Measurements from ENCODE around the gene C17orf75. TPM values are rescaled to one million over a fixed set of nuclear protein-coding genes. Genes with fewer than 3 reads are reported as not detected.
"Not testable (repeated sequence)": the region's sequence is repeated elsewhere in the genome, so short reads cannot be mapped to it uniquely, and the experiment has no call there.

C17orf75 gene
- total RNA-seq, 2 donors from 2014 or later = 11.2 to 11.3 TPM

DNA sequence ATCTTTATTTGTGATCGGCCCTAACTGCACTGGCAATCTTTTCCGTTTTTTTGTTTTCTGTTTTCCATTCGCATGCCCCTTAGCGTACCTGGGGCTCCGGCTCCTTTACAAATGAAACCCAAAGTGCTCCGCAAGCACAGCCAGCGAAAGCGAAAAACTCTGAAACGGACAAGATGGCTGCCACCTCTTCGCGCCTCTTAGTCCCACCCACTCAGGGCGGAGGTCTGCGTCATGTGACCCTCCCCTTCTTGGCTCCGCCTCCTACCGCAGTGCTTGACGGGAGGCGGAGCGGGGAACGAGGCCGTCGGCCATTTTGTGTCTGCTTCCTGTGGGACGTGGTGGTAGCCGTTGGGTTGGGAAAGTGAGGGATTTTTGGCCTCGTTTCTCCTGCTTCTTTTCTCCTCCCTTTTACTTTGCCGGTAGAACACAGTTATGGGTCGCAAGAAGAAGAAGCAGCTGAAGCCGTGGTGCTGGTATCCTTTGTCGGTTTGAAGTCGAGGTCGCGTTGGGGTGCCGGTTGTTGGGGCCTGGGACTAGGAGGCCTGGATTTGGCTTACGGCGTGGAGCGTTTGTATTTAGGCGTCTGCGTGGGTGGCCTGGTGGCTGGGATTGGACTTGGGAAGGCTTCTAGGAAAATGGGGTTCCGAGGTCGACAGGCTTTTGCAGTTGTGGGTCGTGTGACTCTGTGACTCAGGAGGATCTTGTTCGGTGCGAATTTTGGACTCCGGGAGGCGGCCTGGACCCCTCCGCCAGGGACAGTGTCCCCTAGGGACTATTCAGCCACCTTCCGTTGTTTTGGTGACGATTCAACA lies 8.1 kb upstream of the C17orf75 start, which contains the start of gene ZNF207:
ZNF207 (plus strand) TSS at position 304 of the 812 bp plus-strand sequence; CDS start at position 433, 129 bp downstream.
- intact Hi-C loops (cut with DNase I, micrococcal nuclease) = no loop called here
- DNase-seq (peak; percentile 96), ATAC-seq (peak; percentile 96)

DNA sequence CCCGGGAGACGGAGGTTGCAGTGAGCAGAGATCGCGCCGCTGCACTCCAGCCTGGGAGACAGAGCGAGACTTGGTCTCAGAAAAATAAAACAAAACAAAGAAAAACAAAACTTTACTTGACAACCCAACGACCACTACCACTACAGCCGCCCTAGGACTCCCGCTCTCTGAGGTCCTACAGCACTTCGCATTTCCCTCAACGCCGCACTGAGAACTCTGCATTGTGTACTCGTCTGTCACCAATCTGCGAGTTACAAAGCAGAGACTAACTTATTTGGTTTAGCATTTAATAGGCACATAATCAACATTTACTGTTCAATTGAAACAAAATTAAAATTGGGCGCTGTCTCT lies 7.5 kb upstream of the C17orf75 start:
- intact Hi-C loops (cut with DNase I, micrococcal nuclease) = no loop called here
- DNase-seq = peak in 1 of 2 donors; percentile 31
- ATAC-seq = peak; percentile 20

DNA sequence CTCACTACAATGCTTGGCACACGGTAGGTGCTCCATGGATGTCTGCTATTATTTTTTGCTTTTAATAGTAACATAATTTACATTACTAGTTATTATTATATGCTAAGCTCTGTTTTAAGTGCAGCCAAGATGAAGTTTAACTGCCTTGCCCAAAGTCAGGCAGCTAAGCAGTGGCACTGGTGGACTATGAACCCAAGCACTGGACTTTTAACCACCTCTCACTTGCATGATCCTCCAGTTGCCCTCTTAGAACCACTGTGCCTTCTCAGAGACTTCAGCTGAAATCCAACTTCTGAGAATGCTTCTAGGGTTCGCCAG lies 6.5 kb upstream of the C17orf75 start:
- ATAC-seq (peak; percentile 26), DNase-seq (no peak)
- intact Hi-C loops (cut with DNase I, micrococcal nuclease) = no loop called here

DNA sequence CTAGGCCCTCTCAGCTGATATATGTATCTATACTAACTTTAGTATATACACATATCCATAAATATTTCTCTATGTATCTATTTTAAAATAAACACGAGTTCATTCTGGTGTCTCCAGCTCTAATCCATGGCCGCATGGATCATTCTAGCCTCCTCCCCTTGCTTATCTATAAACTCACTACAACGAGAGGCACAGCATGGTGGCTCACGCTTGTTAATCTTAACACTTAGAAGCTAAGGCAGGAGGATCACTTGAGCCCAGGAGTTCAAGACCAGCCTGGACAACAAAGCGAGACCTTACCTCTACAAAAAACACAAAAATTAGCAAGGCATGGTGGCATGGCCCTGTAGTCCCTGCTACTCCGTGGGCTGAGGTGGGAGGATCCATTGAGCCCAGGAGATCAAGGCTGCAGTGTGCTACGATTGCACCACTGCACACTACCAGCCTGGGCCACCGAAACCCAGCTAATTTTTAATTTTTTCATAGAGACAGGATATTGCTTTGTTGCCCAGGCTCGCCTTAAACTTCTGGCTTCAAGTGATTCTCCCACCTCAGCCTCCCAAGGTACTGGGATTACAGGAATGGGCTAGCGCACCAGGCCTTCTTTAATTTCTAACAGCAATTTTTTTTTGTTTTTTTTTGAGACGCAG lies 4.1 kb upstream of the C17orf75 start:
- ATAC-seq = no peak
- intact Hi-C loops (cut with DNase I, micrococcal nuclease) = no loop called here
- DNase-seq = no peak

DNA sequence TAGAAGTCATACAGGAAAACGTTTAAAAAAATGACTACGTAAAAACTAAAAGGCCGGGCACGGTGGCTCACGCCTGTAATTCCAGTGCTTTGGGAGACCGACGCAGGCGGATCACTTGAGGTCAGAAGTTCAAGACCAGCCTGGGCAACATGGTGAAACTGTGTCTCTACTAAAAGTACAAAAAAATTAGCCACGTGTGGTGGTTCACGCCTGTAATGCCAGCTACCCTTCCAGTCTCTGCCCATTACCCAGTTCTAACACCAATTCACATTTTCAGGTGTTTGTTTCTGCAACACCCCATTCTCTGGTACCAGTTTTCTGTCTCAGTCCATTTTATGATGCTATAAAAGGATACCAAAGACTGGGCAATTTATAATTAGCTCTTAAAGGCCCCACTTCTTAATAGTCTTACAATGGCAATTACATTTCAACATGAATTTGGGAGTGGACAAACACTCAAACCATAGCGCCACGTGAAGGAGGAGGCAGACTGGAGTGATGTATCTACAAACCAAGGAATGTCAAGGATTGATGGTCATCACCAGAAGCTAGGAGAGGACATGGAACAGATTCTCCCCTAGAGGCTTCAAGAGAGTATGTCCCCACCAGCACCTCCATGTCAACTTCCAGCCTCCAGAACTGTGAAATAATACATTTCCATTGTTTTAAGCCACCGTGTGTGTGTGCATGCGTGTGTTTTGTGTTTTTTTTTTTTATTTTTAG lies 791 bp upstream of the C17orf75 start:
- no peak for ATAC-seq
- intact Hi-C loops (cut with DNase I, micrococcal nuclease) = no loop called here
- no peak for DNase-seq

DNA sequence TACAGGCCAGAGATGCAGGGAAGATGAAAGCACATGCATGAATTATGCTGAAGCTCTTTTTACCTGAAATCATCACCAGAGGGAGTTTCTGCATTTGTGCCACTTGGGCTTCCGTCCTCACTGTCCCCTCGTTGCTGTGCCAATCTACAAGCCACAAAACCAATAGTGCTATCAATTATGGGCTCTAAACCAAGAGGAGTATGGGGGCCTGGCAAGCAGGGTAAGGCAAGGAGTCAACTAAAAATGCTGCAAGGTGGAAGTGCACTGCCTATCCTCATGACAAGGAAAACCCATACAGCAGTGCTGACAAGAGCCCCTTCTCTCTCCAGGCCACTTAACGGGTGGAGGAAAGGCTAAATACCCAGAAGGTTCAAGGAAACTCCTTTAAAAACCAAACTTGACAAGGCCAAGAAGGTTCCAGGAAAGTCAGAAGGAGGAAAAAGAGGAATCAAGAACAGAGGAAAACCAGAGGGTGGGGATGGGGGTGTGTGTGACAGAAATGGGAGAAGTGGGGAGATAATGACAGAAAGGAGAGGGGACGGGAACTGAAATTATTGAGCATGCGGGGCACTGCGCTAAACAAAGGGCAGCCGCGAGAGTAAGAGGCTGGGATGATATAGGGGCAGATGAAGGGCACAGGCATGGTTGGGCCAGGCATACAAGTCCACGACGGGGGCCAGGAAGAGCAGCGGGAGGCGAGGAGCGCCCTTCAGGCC lies 674 bp downstream of the C17orf75 start:
- DNase-seq (peak in 1 of 2 donors; percentile 28), ATAC-seq (peak; percentile 31)
- intact Hi-C loops (cut with DNase I, micrococcal nuclease) = no loop called here

DNA sequence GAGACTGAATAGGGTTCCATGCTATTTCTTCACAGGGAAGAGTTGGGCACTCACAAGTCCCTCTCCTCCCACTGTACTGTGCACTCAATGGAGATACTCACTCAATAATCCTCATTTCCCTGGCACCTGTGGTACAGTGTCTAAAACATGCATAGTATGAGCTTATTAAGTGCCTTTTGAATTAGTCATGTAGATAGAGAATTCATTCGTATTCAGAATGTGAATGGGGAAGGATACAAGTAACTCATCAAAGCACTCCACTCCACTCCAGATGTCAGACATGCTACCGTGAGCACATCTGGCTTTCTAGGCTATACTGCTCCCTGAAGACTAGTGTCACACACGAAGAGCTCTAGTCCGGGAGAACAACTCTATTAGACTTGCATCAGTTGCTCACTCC lies 6.3 kb downstream of the C17orf75 start:
- no peak for ATAC-seq
- intact Hi-C loops (cut with DNase I, micrococcal nuclease) = no loop called here

DNA sequence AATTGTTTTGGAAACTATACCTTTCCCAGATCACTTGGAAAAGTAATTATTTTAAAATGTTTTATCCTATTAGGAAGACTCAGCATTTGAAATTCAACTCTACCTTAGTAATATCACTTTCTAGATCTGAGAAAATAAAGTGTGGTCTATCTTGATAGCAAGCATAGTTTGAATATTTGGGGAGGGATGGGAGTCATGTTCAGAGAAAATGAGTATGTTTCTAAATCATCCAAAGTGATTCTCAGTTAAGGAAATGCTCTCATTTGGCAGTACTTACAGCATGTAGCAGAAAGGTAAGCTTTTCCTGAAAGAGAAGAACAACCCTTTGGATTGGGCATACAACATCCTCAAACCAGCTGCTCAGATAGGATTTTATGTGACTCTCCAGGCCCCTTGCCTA lies 6.9 kb downstream of the C17orf75 start:
- DNase-seq = no peak
- ATAC-seq = no peak
- intact Hi-C loops (cut with DNase I, micrococcal nuclease) = no loop called here

More for the DNA sequence above, 6.3 kb downstream of the C17orf75 start:
- DNase-seq = no peak

DNA sequence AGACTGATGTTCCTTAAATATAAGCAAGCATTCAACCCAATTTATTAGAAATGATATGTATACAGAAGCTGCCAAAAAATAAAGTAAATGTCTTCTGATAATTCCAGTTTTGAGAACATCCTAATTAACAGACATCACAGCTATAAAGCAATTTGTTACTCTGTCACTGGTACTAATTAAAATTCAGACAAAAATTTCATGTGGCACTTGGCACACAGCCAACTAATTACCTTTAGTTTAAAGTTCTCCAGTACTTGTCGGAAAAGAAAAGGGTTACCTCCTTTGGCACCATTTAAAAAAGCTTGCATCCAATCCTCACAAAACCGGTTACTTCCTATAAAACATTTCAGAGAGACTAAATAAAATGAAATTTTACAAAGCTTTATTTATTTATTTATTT lies 8.8 kb downstream of the C17orf75 start:
- DNase-seq (no peak), ATAC-seq (no peak)
- intact Hi-C loops (cut with DNase I, micrococcal nuclease) = no loop called here

DNA sequence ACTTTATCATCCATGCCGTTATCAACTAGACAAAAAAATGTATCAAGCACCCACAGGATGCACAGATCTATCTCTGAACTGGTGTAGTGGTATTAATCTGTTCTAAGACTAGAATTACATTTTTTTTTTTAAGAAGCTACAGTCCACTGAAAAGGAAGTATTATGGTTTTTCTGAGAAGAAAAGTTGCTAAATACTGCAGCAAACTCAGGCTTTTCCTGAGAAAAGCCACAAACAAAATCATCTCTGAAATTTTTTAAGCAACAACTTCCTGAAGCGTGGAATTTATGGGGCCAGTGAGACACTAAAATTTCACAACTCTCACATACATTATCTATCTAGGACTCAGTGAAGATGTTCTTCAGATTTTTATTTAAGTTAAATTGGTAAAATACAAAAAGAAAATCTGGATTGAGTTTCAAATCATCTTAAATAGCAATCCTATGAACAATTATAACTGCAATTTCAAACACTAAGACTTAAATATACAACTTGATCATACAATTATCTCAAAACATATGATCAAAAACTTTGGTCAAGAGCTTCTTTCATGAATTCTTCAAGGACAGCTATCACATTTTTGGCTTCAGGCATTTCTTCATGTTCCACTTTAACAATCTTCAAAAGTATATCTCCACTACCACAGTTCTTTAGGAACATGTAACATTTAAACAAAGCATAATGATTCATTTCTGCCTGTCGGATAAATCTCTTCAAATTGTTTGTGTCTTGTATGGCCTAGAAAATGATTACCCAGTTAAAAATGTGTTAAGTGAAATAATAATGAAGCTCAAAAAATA lies 10.5 kb downstream of the C17orf75 start:
- intact Hi-C loops (cut with DNase I, micrococcal nuclease) = no loop called here
- DNase-seq = no peak
- ATAC-seq = no peak

DNA sequence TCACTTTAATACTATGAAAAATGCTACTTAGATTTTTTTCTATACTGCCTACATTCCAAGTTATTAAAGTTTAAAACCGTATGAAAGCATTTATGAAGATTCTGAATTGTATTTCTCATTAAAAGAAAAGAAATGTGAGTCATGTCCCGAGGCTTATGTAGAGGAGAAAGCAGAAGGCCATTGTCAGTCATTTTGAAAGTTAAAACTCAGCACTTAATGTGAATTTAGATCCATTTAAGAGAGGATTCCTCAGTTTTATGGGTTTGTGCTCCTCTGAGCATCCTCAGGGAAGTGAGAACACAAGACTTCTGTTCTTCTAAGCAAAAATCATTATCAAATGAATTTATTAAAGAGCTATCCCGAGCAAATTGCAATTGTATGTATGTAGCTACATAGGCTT lies 11.8 kb downstream of the C17orf75 start:
- DNase-seq = no peak
- intact Hi-C loops (cut with DNase I, micrococcal nuclease) = no loop called here
- no peak for ATAC-seq

DNA sequence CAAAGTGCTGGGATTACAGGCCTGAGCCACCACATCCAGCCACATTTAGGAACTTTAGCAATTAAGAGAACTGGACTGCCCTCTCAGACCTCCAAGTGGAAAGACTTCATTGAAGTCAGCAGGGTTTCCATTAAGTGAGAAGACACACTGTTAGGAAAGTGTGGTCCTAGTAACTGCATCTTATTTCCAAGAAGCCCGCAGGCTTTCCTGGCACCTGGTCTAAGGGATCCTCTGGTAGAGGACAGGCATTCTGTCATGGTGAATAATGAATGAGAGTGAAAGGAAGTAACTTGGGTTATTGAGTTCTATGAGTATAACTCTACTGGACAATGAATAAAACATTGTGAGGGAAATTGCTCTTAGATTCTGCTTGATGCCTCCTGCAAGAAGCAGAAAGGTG lies 14.1 kb downstream of the C17orf75 start:
- ATAC-seq (no peak), DNase-seq (no peak)
- intact Hi-C loops (cut with DNase I, micrococcal nuclease) = no loop called here

DNA sequence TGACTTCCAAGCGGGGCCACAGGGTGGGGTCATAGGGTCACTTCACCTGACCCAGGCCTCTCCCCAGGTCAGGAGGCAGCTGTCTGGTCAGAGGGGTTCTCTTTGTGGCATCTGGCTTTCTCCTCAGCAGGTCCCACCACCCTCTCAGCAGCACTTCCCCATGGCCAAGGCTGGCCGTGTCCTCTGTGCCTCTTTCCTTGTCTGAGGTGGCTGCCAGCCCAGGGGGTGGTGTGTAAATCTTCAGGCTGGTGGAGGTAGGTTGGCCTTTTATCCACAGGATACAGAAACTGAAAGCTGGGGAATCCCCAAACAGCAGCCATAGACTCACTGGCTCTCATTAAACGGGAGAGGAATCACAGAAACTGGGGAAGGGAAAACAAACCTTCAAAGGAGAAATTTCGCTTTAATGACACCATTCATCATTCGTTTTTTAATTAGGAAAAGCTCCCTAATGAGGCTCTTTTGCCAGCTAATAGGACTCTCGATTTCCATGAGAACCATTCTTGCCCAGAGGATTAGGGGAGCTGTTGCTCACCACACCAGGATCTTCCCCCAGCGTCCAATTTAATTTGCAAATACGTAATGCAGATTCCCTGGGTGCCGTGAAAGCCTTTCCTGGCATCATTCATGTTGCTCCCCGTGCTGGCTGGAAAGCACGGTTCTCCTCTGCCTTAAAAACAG lies 18.0 kb downstream of the C17orf75 start:
- peak; percentile 79 for ATAC-seq
- intact Hi-C loops (cut with DNase I, micrococcal nuclease) = no loop called here
- DNase-seq = peak; percentile 36 to 39

DNA sequence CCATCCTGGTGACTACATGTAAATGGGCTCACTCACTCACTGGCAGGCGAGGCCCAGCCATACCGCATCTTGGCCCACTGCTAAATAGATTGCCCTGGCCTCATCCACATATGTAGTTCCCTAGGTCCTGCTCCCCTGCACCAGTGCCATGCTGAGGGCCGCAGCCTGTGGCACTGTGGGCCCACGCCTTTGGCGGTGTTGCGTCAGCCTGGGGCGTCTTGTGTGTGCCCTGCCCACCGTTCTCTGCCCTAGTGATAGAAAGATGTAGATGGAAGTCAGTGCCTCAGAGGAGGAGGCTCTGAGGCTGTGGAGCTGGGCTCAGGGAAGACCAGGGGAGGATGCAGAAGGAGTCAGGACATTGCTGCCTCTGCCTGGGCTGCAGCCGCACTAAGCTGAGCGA lies 18.9 kb downstream of the C17orf75 start:
- intact Hi-C loops (cut with DNase I, micrococcal nuclease) = no loop called here
- ATAC-seq = no peak

DNA sequence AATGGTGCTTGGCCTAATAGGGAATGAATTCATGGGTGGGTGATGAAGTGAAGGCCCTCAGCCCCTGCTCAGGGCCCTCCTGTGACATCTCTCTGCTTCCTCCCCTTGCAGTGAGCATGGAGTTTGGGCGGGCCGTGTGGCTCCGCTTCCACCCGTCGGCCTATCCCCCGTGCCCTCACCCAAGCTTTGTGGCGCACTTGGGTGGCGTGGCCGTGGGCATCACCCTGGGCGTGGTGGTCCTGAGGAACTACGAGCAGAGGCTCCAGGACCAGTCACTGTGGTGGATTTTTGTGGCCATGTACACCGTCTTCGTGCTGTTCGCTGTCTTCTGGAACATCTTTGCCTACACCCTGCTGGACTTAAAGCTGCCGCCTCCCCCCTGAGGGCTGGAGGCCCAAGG lies 21.1 kb downstream of the C17orf75 start:
- ATAC-seq (no peak), DNase-seq (no peak)
- intact Hi-C loops (cut with DNase I, micrococcal nuclease) = loop anchor here in 1 of 2 donors (2.0 kb wide), 1 partner anchor 68 kb away; no protein-coding TSS in a partner anchor

More for the DNA sequence above, 18.9 kb downstream of the C17orf75 start:
- DNase-seq = no peak

DNA sequence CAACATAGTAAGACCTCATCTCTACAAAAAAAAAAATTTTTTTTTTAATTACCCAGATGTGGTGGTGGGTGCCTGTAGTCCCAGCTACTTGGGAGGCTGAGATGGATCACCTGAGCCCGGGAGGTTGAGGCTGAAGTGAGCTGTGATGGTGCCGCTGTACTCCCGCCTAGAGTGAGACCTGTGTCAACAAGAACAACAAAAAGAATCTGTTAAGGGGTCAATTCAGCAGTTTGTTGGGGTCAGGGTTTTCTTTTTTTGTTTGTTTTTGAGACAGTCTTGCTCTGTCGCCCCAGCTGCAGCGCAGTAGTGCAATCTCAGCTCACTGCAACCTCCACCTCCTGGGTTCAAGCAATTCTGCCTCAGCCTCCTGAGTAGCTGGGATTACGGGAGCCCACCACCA lies 21.9 kb downstream of the C17orf75 start:
- ATAC-seq, DNase-seq: not testable (repeated sequence)
- intact Hi-C loops (cut with DNase I, micrococcal nuclease) = loop anchor here in 1 of 2 donors (2.0 kb wide), 1 partner anchor 67 kb away; no protein-coding TSS in a partner anchor

DNA sequence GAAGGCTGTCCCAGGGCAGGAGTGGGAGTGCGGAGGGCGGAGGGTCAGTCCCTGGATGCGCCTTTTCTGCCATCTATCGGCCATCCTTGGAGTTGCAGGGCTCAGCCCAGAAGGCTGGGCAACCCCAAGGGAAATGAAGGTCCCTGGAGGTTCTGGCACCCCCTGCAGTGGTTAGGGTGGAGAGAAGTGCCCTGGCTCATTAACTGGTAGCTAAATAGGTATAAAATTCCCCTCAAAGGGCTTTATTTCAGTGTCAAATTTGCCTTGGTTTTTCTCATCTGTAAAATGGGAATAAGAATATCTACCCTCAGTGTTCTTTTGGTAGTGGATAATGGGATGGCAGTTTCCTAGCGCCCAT lies 22.4 kb downstream of the C17orf75 start:
- DNase-seq = peak; percentile 58 to 83
- ATAC-seq = peak; percentile 89
- intact Hi-C loops (cut with DNase I, micrococcal nuclease) = loop anchor here in 1 of 2 donors (5.0 kb wide), 1 partner anchor 67 kb away; no protein-coding TSS in a partner anchor

DNA sequence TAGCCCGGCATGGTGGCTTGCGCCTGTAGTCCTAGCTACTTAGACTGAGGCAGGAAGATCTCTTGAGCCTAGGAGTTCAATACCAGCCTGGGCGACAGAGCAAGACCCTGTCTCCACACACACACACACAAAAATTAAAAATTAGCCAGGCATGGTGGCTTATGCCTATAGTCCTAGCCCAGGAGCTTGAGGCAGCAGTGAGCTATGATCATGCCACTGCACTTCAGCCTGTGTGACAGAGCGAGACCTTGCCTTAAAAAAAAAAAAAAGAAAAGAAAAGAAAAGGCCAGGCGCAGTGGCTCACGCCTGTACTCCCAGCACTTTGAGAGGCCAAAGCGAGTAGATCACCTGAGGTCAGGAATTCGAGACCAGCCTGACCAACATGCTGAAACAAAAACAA lies 23.9 kb downstream of the C17orf75 start:
- intact Hi-C loops (cut with DNase I, micrococcal nuclease) = loop anchor here in 1 of 2 donors (5.0 kb wide), 1 partner anchor 66 kb away; no protein-coding TSS in a partner anchor
- no peak for ATAC-seq
- DNase-seq = no peak

Measured in left colon (tissue), 2 donors.